ENCODE results near the gene FBXO7.
"Not testable (repeated sequence)": the region's sequence is repeated elsewhere in the genome, so short reads cannot be mapped to it uniquely, and the experiment has no call there.

The FBXO7 gene

GRCh38 chr22:32474635-32475467, at the start of gene FBXO7:
TSS of gene FBXO7 (plus strand) at chr22:32474811. CDS start at chr22:32475003, 192 bp downstream.
- DNase-seq = peak; percentile 88

GRCh38 chr22:32426881-32427280, 47.7 kb upstream of the FBXO7 start:
- no peak for DNase-seq

GRCh38 chr22:32430352-32430751, 44.3 kb upstream of the FBXO7 start:
- no peak for DNase-seq

- peak; percentile 26 for DNase-seq
These were observed 30.5 kb upstream of the FBXO7 start for GRCh38 chr22:32444068-32444467.

- DNase-seq = peak; percentile 9
These were observed 28.3 kb upstream of the FBXO7 start for GRCh38 chr22:32446321-32446720.

GRCh38 chr22:32448980-32449379, 25.6 kb upstream of the FBXO7 start:
- DNase-seq = no peak

- no peak for DNase-seq
These were observed 17.6 kb upstream of the FBXO7 start for GRCh38 chr22:32457031-32457430.

GRCh38 chr22:32462452-32462851, 12.2 kb upstream of the FBXO7 start:
- DNase-seq = no peak

GRCh38 chr22:32465661-32466060, 8.9 kb upstream of the FBXO7 start:
- no peak for DNase-seq

- no peak for DNase-seq
These were observed 8.1 kb upstream of the FBXO7 start for GRCh38 chr22:32466496-32466895.

GRCh38 chr22:32469799-32470212, 4.8 kb upstream of the FBXO7 start:
- peak; percentile 6 for DNase-seq

GRCh38 chr22:32473388-32473952, 1.1 kb upstream of the FBXO7 start:
- peak; percentile 81 for DNase-seq

- DNase-seq = no peak
These were observed 928 bp downstream of the FBXO7 start for GRCh38 chr22:32475468-32476010.

GRCh38 chr22:32476281-32477195, 1.9 kb downstream of the FBXO7 start:
- DNase-seq = peak; percentile 42

GRCh38 chr22:32477596-32477995, 3.0 kb downstream of the FBXO7 start:
- no peak for DNase-seq

- DNase-seq = not testable (repeated sequence)
These were observed 3.9 kb downstream of the FBXO7 start for GRCh38 chr22:32478552-32478951.

- no peak for DNase-seq
These were observed 4.4 kb downstream of the FBXO7 start for GRCh38 chr22:32478994-32479393.

GRCh38 chr22:32480238-32480637, 5.6 kb downstream of the FBXO7 start:
- no peak for DNase-seq

- DNase-seq = peak; percentile 81
These were observed 8.1 kb downstream of the FBXO7 start for GRCh38 chr22:32482708-32483107.

- DNase-seq = no peak
These were observed 12.2 kb downstream of the FBXO7 start for GRCh38 chr22:32486656-32487390.

- no peak for DNase-seq
These were observed 12.8 kb downstream of the FBXO7 start for GRCh38 chr22:32487461-32487860.

- DNase-seq = no peak
These were observed 14.8 kb downstream of the FBXO7 start for GRCh38 chr22:32489377-32489776.
